ENCODE results near the gene GH2.
"Not testable (repeated sequence)": the region's sequence is repeated elsewhere in the genome, so short reads cannot be mapped to it uniquely, and the experiment has no call there.

DNA sequence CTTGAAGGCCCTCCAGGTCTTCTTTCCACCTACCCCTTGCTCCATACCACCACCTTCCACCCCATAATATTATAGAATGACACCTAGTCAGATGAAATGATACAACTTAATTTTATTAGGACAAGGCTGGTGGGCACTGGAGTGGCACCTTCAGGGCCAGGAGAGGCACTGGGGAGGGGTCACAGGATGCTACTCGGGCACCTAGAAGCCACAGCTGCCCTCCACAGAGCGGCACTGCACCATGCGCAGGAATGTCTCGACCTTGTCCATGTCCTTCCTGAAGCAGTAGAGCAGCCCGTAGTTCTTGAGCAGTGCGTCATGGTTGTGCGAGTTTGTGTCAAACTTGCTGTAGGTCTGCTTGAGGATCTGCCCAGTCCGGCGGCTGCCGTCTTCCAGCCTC lies 13.1 kb upstream of the GH2 start:
- not testable (repeated sequence) for TF ChIP-seq CTCF, POLR2AphosphoS5 (IDR thresholded peaks at IDR 0.05)

All from transverse colon (tissue), 4 donors.